NCI-H1930 (cell line): ENCODE results near the gene TAGLN2.

Source experiments
- DNase-seq, 2 experiments: peaks; one replicate each; lab custom pipeline; 2025; lab: John Stamatoyannopoulos, UW

Gene TAGLN2

GRCh38 chr1:159949123-159949522 is 23.8 kb upstream of the TAGLN2 start:
- no peak for DNase-seq

DNA sequence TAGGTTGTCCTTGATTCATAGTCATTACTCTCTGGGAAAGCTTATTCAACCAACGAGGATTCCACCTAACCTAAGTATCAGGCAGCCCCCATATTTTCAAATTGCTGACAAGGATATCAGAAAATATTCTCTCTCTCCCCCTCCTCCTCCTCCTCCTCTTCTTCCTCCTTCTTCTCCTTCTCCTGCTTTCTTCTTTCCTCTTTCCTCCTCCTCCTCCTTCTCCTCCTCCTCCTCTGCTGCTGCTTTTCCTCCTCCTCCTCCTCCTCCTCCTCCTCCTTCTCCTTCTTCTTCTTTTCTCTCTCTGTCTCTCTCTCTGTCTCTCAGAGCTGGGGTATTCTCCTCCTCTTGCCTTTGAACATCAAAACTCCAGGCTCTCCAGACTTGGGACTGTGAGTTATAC is 22.6 kb upstream of the TAGLN2 start:
- no peak for DNase-seq

DNA sequence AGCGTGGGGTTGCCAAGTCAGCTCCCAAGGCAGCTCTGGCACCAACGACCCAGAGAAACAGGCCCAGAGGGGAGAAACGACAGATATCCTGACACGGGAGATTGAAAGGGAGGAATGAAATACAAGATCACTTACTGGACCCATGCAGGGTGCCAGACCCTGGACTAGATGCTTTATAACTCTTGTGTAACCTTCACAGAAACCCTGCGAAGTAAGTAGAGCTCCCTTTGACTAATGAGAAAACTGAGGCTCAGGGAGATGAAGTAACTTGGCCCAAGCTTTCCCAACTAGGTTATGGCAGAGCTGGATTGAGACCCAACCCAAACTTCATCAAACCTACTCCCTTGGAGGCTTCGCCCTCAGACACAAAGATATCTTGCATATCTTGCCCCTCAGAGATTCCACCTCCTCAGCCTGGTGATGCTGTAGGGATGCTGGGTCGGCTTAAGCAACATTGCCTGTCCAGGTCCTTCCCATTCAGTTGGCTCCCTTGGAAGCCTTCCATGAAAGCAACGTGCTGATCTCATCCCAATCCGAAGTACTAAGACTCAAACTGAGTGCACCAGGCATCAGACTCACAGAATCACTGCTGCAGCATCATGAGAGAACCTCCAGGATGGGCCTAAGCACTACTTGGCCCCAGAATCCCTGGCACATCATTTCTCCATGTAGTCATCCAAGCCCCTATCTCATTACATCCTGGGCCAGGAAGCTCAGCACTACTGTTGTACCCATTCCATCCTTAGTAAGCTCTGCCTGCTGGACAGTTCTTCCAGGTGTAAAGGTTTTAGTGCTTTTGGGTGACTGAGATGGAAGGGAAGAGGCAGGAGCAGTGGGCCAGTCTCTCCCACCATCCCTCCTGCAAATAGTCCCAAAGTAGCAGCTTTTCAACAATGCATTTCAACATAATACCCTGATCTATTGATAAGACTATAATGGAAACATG is 21.2 kb upstream of the TAGLN2 start:
- DNase-seq = no peak

GRCh38 chr1:159945483-159946241 is 20.4 kb upstream of the TAGLN2 start, which contains the start of gene IGSF9:
Gene IGSF9, minus strand, starts transcription at chr1:159945613. Its CDS starts 2,159 bp downstream, at chr1:159943454.
- DNase-seq = peak; percentile 95 to 96

DNA sequence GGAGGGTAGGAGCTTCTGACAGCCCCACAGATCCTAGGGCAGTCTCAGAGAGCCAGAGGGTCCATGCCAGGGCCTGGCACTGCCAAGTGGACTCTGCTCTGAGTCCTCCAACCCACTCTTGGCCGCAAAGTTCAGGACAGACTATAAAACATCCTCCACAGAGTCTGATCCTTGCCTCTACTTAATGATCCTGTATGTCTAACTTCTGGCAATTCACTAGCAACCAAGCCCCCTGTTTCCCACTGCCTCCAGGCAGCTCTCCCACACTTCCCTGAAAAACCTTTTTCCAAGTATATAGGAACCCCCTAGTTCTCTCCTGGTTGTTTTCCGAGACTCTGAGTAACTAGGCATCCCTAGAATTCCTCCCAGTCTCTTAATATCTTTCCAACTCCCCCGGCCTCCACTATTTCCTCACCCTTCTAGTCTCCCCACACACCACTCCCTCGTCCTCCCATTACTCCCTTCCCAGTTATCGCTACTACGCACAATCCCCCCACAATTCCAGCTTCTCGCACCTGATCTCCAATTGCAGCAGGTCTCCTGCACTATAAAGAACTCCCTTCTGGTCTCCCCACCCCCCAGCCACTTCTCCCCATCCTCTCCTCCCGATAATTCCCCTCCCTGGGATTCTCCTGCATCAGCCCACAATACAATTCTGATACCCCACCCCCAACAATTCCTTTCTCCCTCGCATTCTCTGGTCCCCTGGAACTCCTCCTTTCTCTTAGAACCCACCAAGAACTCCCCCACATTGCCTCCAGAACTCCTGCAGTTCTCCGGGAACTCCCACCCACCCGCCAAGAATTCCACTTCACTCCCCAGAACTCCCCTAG is 19.5 kb upstream of the TAGLN2 start:
- no peak for DNase-seq

GRCh38 chr1:159943908-159944622 is 18.8 kb upstream of the TAGLN2 start:
- no peak for DNase-seq

GRCh38 chr1:159943278-159943640 is 18.0 kb upstream of the TAGLN2 start:
- no peak for DNase-seq

- no peak for DNase-seq
Measured at GRCh38 chr1:159942632-159943277, 17.4 kb upstream of the TAGLN2 start.

GRCh38 chr1:159941591-159942560 is 16.6 kb upstream of the TAGLN2 start:
- DNase-seq = no peak

GRCh38 chr1:159941141-159941540 is 15.8 kb upstream of the TAGLN2 start:
- DNase-seq = no peak

- no peak for DNase-seq
Measured at GRCh38 chr1:159940006-159940620, 14.8 kb upstream of the TAGLN2 start.

GRCh38 chr1:159939678-159940002 is 14.3 kb upstream of the TAGLN2 start:
- DNase-seq = no peak

- DNase-seq = no peak
Measured at GRCh38 chr1:159938905-159939677, 13.8 kb upstream of the TAGLN2 start.

DNA sequence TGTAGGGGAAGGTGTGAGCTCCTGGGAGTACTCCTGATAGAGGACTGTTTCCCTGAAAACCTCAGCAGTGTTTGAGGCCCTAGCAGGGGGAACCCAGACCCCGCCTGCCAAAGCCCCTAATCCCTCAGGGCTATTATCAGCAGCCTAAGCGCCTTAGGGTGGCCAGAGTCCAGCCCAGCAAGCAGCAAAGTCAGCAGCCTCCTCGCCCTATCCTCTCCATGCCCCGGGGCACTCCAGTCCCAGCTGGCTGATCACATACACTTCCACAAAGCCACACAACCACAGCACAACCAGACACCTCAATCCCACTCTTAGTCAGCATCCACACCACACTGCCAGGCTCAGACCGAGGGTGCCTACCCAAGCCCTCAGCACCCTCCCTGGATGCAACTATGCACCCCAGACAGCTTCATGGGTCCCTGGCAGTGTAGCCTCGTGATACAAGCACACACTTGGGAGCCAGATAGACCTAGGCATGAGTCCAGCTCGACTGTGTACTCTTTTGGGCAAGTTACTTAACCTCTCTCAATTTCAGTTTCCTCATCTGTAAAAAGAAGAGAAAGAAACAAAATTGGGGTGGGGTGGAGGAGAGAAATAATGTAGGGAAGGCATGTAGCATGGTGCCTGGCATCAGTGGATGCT is 13.0 kb upstream of the TAGLN2 start:
- no peak for DNase-seq

DNA sequence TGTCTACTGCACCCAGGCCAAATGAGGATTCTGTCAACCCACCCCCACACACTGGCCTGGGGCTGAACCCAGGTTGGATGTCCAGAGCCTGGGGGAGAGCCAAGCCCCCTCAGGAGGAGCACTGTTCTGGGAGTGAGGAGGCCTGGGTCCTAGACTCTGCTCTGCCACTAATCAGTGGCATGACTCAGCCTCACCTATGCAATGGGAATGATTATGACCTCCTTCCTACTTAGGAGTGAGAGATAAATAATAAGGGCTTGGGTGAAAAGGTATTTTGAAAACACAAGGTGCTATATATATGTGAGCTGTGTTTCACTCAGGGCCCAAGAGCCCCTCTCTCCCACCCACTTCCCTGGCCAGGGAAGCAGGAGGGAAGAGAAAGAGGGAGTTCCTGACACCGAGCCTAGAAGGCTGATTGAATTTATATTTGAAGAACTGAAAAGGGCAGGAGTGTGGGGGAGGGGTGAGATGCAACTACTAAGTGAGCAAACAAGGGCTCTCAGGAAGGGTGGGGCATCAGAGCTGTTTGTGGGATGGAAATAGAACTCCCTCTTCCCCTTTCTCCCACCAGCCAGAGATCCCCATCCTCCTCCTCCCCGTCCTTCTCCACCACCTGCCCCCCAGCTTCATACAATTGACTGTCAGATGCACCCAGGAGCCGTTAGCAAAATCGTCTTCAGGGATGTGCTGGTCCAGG is 11.9 kb upstream of the TAGLN2 start:
- no peak for DNase-seq

DNA sequence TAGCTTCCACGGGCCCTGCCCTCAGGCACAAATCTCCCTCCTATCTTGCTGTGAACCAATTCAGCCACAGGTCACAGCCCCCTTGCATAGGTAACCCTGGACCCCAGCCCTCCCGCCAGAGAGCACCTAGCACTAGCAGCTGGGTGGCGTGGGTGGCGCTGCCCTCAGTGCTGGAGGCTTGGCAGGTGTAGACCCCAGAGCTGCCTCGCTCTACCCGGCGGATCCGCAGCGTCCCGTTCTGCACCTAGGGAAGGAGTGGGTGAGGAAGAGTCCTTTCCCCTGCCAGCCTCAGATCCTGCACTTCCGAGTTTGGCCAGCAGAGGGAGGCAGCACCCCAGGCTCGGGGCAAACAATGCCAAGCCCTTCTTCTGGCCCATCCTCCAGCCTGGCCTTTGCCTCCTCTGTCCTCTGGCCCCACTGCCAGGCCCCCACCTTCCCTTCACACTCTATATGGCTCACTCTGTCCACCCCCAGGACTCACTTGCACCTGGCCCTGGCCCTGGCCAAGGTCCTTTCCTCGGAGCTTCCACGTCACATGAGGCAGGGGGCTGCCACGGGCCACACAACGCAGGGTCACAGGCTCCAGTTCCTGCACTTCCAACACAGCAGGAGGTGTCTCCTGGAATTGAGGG is 11.1 kb upstream of the TAGLN2 start:
- DNase-seq = peak in 1 of 2 experiments; percentile 19

DNA sequence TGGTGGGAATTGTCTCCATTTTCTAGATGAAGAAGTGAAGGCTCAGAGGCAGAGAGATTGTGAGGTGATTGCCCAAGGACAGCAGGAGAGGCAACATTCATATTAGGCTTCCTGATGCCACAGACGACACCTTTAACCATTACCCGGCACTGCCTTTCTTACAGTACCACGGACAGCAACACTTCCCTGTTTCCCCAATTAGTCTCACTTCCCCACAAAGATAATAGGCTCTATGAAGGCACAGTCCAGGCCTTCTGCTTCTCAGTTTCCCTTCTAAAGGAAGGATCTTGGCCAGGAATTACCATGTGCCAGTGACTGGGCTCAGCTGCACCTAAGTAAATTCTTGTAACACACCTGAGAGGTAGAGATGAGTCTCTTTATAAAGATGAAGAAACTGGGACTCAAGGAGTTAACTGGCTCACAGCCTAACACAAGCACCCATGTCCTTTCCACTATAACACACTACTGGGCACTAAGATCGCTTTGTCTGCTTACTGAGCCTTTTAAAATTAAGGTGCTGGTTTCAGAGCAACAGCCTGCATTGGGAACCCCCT is 10.5 kb upstream of the TAGLN2 start:
- DNase-seq = no peak
